ENCODE measurements around the gene SREBF1.
"Not testable (repeated sequence)": the region's sequence is repeated elsewhere in the genome, so short reads cannot be mapped to it uniquely, and the experiment has no call there.

Gene SREBF1

DNA sequence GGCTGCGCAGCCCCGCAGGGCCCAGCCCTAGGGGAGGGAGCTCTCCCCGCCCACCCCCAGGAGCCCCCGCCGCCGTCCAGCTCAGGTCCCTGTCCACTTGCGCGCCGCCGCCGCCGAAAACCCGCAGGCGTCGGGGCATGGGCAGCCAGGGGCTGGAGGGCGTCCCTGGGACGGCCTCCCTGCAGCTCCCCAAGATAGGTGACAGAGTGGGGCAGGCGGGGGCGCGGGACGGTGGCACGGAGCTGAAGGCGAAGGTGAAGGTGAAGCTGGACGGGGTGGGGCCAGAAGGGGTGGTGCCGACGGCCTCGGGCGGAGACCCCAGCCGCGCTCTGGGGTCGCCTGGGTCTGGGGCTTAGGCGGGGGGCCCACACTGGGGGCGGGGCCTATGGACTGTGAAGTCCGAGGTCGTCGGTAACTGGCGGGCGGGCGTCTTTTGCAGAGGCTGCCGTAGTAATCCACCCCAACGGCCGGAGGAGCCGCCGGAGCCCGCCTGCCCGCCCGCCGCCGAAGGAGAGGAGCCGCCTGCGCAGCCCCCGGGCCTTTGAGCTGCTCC is 27.2 kb downstream of the SREBF1 start:
- no peak for DNase-seq

DNA sequence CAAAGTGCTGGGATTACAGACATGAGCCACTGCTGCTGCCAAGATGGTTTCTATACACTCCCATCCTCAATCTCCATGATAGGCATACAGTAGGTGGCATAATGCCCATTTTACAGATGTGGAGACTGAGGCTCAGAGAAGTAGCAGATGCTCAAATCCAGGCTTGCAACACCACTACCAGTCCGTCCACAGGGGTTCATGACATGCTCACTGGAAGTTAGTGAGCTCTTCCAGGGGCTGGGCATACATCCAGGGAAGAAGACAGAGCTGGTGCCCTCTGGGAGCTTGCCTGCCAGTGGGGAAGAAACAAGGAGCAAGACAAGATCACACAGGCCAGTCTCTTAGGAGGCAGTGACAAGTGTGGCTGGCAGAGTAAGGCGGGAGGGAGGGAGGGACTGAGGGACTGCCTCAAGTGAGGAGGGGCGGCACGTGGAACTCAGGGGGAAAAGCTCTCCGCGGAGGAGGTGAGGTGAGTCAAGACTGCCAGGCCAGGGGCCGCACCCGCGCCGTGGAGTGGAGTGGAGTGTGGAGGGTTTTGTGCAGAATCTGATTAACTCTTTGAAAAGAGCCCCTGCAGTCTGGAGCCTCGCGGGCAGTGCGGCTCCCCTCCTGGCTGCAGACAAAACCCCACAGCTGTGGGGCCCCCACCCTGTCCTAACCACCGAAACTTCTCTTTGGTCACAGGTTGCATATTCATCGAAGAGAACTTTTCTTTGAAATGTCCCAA is 27.9 kb downstream of the SREBF1 start:
- no peak for DNase-seq

DNA sequence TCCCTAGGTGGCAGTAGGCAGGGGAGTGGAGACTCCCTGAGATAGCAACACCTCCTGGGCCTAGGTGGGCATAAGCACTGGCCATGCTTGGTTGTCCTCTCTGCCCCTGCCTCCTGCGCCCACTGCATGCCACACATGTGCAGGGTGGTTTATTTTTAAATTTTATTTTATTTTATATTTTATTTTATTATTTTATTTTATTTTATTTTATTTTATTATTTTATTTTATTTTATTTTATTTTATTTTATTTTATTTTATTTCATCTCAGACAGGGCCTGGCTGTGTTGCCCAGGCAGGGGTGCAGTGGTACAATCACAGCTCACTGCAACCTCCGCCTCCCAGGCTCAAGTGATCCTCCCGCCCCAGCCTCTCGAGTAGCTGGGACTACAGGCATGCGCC is 28.6 kb downstream of the SREBF1 start:
- not testable (repeated sequence) for DNase-seq

DNA sequence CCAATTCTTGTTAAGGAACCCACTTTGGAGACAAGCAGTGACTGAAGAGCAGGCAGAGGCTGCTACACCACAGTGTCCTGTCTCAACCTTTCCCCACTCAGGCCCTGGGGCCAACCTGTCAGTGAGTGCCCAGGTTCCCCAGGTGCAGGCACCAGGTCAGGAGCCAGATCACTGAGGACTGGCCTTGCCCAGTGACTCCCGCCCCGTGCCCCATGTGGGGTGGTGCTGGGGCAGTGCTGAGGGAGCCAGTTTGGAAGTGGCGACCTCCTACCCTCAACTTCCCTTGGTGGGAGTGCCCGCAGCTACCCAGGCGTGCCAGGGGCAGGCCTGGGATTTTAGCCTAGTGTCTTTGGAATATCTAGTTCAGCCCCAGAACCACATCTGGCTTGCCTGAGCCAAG is 29.3 kb downstream of the SREBF1 start:
- DNase-seq, result no peak

DNA sequence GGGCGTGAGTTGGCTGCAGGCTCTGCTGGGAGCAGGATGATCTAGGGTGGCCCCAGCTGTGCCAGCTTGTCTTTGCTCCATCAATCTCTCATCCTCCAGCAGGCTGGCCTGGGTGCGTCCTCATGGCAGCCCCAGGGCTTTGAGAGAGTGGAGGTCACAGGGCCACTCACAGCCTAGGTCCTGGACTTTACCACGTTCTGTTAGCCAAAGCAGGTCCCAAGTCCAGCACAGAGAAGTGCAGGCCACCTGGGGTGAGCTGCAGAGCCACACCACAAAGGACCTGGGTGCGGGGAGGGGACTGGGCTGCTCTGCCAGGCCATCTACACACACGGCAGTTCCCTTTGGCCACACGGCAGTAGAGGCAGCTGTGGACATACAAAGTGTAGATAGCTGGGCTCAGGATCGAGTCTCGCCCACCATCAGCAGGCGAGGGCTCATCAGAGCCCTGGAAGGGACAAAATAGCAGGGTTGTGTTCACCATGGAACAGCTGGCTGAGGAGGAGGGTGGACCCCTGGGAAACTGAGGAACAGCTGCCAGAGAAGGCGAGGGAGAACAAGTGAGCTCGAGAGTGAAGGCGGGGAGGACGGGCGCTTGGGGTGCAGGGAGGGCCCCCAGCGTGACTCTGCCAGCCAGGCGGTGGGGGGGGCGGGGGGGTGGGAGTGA is 30.0 kb downstream of the SREBF1 start:
- DNase-seq, result no peak

DNA sequence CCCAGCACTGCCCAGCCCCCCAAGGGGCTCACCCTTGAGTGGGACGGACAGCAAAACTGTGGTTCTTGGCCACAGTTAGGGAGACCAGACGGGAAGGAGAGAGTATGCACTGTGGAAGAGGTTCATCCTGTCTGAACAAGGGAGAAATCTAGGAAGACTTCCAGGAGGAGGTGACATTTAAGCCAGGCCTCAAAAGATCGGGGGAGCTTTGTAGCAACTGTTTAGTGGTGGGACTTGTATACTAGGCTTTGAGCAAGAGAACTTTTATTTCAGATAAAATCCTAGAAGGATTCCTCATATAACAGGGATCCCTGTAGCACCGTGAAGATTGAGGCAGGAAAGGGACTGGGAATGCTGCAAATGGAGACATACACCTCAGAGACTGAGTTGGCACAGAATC is 30.8 kb downstream of the SREBF1 start:
- no peak for DNase-seq

DNA sequence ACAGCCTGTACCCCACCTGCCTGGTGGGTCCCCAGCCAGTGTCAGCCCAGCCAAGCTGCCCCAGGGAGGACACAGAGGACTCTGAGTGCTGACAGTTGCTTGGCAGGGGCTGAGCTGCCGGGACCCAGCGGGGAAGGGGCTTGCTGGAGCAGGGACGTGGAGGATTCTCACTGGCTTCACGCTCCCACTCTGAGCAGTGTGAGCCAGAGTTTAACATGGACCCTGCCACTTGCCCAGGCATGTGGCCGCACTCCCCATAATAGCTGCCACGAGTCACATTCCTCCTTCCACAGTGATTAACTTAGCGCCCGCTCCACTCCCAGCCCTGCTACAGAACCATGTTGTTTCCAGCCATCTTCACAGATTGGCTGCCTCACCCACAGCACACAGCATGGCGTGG is 31.2 kb downstream of the SREBF1 start:
- DNase-seq, result no peak

DNA sequence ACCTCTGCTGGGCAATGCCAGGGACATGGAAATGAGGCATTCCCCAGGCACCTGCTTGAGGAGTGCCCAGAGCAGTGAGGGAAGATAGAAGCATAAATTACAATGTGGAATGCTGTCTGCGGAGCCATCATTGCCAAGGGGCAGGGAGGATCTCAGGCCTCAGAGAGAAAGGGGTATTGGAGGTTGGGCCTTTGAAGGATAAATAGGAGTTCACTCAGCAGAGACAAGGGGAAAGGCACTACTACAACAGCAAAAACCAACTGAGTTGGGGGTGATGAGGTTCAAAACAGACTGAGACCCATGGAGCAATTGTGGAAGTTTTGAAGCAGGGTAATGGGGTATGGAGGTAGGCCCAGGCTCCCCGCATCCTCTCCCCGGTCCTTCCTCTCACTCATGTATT is 32.8 kb downstream of the SREBF1 start:
- no peak for DNase-seq

DNA sequence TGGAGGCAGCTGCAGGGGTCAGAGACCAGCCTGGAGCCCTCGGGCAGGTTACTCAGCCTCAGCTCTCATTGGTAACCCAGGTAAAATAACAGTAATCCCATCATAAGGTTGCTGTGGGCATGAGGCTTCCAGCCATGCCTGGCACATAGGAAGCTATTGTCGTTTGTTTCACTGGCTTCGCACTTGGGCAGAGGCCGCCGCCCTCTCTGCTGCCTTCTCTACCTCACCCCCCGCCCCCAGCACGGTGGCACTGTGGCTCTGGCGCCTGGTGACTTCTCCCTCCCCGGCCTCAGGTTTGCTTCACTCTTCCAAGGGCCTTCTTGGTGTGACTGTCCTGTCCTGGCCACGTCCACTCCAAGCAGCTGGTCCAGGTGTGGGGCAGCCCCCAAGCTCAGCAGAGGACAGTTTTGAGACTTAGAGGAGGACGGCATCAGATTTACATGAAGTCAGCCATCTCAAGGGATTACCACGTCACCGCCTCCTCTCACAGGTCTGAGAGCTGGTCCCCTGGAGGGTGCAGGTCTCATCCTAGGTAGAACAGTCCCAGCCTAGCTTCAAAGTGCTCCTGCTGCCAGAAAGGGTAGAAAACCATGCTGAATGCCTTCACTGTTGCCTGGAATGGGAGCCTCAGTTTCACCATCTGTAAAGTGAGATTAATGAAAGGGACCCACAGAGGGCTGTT is 34.8 kb downstream of the SREBF1 start:
- DNase-seq, result no peak

DNA sequence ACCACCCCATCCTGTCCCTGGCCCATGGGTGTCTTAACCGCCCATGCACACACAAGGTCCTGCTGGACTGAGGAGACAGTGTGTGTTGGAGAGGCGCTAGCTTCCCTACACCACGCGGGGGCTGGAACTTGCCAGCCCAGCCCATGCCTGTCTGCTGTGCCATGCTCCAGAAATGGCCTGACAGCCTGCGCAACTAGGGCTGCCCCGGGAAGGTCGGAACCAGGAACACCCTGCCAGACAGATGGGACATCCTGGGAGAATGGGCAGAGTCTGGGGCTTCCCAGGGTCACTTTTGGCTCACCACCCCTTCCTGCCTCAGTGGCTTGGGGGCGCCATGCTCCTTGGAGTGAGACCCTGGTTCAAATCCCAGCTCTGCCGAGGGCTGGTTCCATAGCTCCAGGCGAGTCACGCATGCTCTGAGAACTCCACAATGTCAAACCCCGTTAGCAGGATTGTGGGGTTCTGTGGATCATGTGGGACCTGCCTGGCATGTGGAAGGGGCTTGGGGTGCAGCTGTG is 36.2 kb downstream of the SREBF1 start:
- no peak for DNase-seq

DNA sequence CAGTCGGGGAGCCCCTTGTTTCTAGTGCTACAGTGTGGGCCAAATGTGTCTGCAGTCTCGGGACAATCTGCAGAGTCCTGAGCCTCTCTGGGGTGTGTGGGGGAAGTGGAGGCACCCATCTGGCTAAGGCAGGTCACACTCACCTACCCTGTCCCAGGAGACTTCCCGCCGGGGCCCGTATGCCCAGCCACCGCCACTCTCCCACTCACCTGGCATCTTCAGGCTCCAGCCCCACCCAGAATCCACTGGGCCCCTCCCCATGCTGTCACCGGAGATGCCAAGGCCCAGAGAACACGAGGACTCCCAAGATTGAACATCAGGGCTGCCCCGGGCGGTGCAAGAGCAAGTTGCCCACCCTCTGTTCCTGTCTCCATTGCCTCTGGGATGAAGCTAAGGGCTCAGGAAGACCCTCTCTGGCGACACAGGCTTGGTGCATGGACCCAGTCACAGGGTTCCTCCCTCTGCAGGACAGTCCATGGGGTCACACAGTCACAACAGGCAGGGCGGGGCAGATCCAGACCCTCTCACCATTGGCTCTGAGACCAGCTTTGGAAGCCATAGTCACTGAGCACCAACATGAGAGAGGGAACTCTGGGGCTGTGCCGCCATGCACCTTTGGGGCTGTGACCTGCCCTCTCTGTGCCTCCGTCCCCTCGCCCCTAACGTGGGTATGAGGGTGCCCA is 38.1 kb downstream of the SREBF1 start:
- DNase-seq, result no peak

DNA sequence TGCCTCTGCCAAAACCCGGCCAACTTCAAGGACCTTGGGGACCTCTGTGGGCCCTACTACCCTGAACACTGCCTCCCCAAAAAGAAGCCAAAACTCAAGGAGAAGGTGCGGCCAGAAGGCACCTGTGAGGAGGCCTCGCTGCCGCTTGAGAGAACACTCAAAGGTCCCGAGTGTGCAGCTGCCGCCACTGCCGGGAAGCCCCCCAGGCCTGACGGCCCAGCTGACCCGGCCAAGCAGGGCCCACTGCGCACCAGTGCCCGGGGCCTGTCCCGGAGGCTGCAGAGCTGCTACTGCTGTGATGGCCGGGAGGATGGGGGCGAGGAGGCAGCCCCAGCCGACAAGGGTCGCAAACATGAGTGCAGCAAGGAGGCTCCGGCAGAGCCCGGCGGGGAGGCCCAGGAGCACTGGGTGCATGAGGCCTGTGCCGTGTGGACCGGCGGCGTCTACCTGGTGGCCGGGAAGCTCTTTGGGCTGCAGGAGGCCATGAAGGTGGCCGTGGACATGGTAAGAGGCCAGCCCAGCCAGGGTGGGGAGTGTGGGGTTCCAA is 38.7 kb downstream of the SREBF1 start:
- no peak for DNase-seq

DNA sequence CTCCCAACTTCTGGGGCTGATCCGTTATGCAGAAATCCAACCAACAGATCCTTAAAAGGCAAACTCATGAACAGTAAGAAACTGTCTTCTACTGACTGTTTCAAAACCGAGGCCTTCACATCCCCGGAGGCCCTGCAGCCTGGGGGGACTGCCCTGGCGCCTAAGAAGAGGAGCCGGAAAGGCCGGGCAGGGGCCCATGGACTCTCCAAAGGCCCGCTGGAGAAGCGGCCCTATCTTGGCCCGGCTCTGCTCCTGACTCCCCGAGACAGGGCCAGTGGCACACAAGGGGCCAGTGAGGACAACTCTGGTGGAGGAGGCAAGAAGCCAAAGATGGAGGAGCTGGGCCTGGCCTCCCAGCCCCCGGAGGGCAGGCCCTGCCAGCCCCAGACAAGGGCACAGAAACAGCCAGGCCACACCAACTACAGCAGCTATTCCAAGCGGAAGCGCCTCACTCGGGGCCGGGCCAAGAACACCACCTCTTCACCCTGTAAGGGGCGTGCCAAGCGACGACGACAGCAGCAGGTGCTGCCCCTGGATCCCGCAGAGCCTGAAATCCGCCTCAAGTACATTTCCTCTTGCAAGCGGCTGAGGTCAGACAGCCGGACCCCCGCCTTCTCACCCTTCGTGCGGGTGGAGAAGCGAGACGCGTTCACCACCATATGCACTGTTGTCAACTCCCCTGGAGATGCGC is 39.5 kb downstream of the SREBF1 start:
- no peak for DNase-seq

DNA sequence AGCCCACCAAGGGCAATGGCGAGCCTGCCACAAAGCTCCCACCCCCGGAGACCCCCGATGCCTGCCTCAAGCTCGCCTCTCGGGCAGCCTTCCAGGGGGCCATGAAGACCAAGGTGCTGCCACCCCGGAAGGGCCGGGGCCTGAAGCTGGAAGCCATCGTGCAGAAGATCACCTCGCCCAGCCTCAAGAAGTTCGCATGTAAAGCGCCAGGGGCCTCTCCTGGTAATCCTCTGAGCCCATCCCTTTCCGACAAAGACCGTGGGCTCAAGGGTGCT is 40.1 kb downstream of the SREBF1 start:
- no peak for DNase-seq

DNA sequence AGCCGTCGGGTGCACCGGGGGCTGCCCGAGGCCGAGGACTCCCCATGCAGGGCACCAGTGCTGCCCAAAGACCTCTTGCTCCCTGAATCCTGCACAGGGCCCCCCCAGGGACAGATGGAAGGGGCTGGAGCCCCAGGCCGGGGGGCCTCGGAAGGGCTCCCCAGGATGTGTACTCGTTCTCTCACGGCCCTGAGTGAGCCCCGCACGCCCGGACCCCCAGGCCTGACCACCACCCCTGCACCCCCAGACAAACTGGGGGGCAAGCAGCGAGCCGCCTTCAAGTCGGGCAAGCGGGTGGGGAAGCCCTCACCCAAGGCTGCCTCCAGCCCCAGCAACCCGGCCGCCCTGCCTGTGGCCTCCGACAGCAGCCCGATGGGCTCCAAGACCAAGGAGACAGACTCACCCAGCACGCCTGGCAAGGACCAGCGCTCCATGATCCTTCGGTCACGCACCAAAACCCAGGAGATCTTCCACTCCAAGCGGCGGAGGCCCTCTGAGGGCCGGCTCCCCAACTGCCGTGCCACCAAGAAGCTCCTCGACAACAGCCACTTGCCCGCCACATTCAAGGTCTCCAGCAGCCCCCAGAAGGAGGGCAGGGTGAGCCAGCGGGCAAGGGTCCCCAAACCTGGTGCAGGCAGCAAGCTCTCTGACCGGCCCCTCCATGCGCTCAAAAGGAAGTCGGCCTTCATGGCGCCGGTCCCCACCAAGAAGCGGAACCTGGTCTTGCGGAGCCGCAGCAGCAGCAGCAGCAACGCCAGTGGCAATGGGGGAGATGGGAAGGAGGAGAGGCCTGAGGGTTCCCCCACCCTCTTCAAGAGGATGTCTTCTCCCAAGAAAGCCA is 40.6 kb downstream of the SREBF1 start:
- DNase-seq, result no peak

DNA sequence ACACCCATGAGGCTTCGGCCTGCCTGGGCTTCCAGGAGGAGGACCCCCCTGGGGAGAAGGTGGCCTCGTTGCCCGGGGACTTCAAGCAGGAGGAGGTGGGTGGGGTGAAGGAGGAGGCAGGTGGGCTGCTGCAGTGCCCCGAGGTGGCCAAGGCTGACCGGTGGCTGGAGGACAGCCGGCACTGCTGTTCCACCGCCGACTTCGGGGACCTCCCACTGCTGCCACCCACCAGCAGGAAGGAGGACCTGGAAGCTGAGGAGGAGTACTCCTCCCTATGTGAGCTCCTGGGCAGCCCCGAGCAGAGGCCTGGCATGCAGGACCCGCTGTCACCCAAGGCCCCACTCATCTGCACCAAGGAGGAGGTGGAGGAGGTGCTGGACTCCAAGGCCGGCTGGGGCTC is 41.5 kb downstream of the SREBF1 start:
- DNase-seq, result no peak

DNA sequence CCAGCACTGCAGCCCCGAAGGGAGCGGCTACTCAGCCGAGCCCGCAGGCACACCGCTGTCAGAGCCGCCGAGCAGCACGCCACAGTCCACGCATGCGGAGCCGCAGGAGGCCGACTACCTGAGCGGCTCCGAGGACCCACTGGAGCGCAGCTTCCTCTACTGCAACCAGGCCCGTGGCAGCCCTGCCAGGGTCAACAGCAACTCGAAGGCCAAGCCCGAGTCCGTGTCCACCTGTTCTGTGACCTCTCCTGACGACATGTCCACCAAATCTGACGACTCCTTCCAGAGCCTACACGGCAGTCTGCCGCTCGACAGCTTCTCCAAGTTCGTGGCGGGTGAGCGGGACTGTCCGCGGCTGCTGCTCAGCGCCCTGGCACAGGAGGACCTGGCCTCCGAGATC is 42.4 kb downstream of the SREBF1 start:
- DNase-seq, result no peak

DNA sequence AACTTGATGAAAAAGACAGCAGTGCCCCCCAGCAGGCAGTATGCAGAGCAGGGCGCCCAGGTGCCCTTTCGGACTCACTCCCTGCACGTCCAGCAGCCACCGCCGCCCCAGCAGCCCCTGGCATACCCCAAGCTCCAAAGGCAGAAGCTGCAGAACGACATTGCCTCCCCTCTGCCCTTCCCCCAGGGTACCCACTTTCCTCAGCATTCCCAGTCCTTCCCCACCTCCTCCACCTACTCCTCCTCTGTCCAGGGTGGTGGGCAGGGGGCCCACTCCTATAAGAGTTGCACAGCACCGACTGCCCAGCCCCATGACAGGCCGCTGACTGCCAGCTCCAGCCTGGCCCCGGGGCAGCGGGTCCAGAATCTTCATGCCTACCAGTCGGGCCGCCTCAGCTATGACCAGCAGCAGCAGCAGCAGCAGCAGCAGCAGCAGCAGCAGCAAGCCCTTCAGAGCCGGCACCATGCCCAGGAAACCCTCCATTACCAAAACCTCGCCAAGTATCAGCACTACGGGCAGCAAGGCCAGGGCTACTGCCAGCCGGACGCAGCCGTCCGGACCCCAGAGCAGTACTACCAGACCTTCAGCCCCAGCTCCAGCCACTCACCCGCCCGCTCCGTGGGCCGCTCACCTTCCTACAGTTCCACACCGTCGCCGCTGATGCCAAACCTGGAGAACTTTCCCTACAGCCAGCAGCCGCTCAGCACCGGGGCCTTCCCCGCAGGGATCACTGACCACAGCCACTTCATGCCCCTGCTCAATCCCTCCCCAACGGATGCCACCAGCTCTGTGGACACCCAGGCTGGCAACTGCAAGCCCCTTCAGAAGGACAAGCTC is 43.2 kb downstream of the SREBF1 start:
- no peak for DNase-seq

DNA sequence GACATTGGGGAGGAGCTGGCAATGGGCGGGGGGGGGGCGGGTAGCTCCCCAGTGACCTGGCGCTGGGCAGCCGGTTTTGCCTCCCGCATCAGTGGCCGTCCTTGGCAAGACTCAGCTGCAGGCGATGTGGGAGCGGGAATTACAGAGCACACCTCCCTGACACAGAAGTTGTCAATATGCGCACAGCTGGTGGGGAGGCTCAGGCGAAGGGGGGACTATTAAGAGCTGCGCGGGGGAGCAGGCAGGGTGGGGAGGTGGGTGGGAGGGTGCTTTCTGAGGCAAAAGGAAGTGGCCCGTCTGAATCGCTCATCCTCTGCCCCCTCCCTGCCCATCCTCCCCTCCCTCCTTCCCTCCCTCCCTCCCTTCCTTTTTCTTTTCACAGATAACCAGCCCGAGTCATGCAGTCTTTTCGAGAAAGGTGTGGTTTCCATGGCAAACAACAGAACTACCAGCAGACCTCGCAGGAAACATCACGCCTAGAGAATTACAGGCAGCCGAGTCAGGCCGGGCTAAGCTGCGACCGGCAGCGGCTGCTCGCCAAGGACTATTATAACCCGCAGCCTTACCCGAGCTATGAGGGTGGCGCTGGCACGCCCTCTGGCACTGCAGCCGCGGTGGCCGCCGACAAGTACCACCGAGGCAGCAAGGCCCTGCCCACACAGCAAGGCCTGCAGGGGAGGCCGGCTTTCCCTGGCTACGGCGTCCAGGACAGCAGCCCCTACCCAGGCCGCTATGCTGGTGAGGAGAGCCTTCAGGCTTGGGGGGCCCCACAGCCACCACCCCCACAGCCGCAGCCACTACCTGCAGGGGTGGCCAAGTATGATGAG is 44.0 kb downstream of the SREBF1 start:
- DNase-seq, result no peak
